Activated CD4-positive, alpha-beta T cell treated with anti-CD3 and anti-CD28 coated beads for 36 hours (primary cell): Measurements from ENCODE around the gene SLC29A3. TPM values are rescaled to one million over a fixed set of nuclear protein-coding genes. Genes with fewer than 3 reads are reported as not detected.

Source experiments
- ATAC-seq: fragments of 200-7000 bp; cut with Tn5 transposase; one replicate; pipeline ENCODE4 v1.10.0; 2021; ENCODE audit warnings: mild to moderate bottlenecking, moderate library complexity
- CTCF ChIA-PET: fragments of 350-600 bp; sonication (Branson Sonifier 250); formaldehyde crosslinking; loops from one replicate; lab custom pipeline; 2021; ENCODE audit warnings: antibody characterized with exemption; lab: Charles Lee
- POLR2A ChIA-PET: fragments of 350-600 bp; sonication (Branson Sonifier 250); formaldehyde crosslinking; loops from one replicate; lab custom pipeline; 2021; ENCODE audit warnings: antibody characterized with exemption, inconsistent platforms; lab: Charles Lee
- DNase-seq: peaks from one replicate; pipeline ENCODE4 v3.0.0-alpha.2; 2020
- H3K27ac Mint-ChIP-seq: one replicate; pipeline ENCODE4 v1.8.0; 2021; ENCODE audit warnings: mixed read lengths
- H3K27me3 Mint-ChIP-seq: one replicate; pipeline ENCODE4 v1.8.0; 2021; ENCODE audit warnings: mixed read lengths
- H3K36me3 Mint-ChIP-seq: one replicate; pipeline ENCODE4 v1.8.0; 2021; ENCODE audit warnings: low read depth, mixed read lengths
- H3K4me1 Mint-ChIP-seq: one replicate; pipeline ENCODE4 v1.8.0; 2021; ENCODE audit warnings: mixed read lengths
- H3K4me3 Mint-ChIP-seq: one replicate; pipeline ENCODE4 v1.8.0; 2021; ENCODE audit warnings: mild to moderate bottlenecking, moderate library complexity, mixed read lengths
- H3K9me3 Mint-ChIP-seq: one replicate; pipeline ENCODE4 v1.8.0; 2021; ENCODE audit warnings: low read depth, mixed read lengths
- intact Hi-C, 2 experiments: fragments of 100-400 bp; cut with DNase I in 1 of 2; cut with micrococcal nuclease in 1 of 2; formaldehyde crosslinking; loops; one replicate each; pipeline versions ENCODE4 v1.14.2 to v1.15.1; 2022 to 2024; cut with DNase I, micrococcal nuclease
- total RNA-seq, 2 experiments: library from RNA; stranded (reverse); gene quantifications; one replicate each; pipeline ENCODE4 v1.2.3, GENCODE V29; 2021

Gene SLC29A3
- total RNA-seq, 2 experiments from 2014 or later = 2.4 to 2.6 TPM

GRCh38 chr10:71388583-71389310 lies 69.7 kb downstream of the SLC29A3 start:
- no peak overlapping the region for H3K27ac Mint-ChIP-seq
- H3K4me3 Mint-ChIP-seq = no peak overlapping the region
- ATAC-seq (no peak), DNase-seq (no peak)
- peaks cover 9% of the 10 kb centered on the region for H3K27me3 Mint-ChIP-seq
- intact Hi-C loops = no loop called here
- no peaks in the 10 kb centered on the region for H3K9me3 Mint-ChIP-seq
- ChIA-PET POLR2A (no interaction called here), CTCF (interaction anchor here (0.6 to 0.8 kb wide), 2 partner anchors 10 to 304 kb away, joined by 3 read pairs; no protein-coding TSS in a partner anchor)
- no peaks in the 10 kb centered on the region for H3K4me1 Mint-ChIP-seq
- no peaks in the 10 kb centered on the region for H3K36me3 Mint-ChIP-seq

GRCh38 chr10:71389768-71390460 lies 70.9 kb downstream of the SLC29A3 start:
- Mint-ChIP-seq H3K4me1 (no peaks in the 10 kb centered on the region), H3K27ac (no peak overlapping the region), H3K27me3 (peaks cover 14% of the 10 kb centered on the region), H3K9me3 (no peaks in the 10 kb centered on the region), H3K4me3 (no peak overlapping the region), H3K36me3 (no peaks in the 10 kb centered on the region)
- DNase-seq (no peak), ATAC-seq (no peak)
- ChIA-PET POLR2A (no interaction called here), CTCF (interaction anchor here (0.5 kb wide), 1 partner anchor 949 kb away, joined by 4 read pairs; no protein-coding TSS in a partner anchor)
- intact Hi-C loops = no loop called here

- H3K27ac Mint-ChIP-seq = no peak overlapping the region
- no peak for ATAC-seq
- intact Hi-C loops = no loop called here
- POLR2A ChIA-PET = no interaction called here
- no peak for DNase-seq
- no peak overlapping the region for H3K4me3 Mint-ChIP-seq
- H3K27me3 Mint-ChIP-seq = peaks cover 18% of the 10 kb centered on the region
- CTCF ChIA-PET = interaction anchor here (0.5 to 2.0 kb wide), 3 partner anchors 10 to 949 kb away, joined by 3 to 6 read pairs (median 4); no protein-coding TSS in a partner anchor
- H3K9me3 Mint-ChIP-seq = no peaks in the 10 kb centered on the region
- H3K4me1 Mint-ChIP-seq = no peaks in the 10 kb centered on the region
- no peaks in the 10 kb centered on the region for H3K36me3 Mint-ChIP-seq
Measured at GRCh38 chr10:71390461-71390835, 71.4 kb downstream of the SLC29A3 start.

- ChIA-PET POLR2A (no interaction called here), CTCF (interaction anchor here (0.5 to 2.0 kb wide), 4 partner anchors 9 to 948 kb away, joined by 3 to 8 read pairs (median 5); no protein-coding TSS in a partner anchor)
- Mint-ChIP-seq H3K4me1 (no peaks in the 10 kb centered on the region), H3K27me3 (peaks cover 25% of the 10 kb centered on the region), H3K9me3 (no peaks in the 10 kb centered on the region), H3K4me3 (no peak overlapping the region), H3K27ac (no peak overlapping the region), H3K36me3 (no peaks in the 10 kb centered on the region)
- DNase-seq (no peak), ATAC-seq (no peak)
- intact Hi-C loops = no loop called here
Measured at GRCh38 chr10:71390921-71391690, 72.0 kb downstream of the SLC29A3 start.

- H3K27me3 Mint-ChIP-seq = peaks cover 25% of the 10 kb centered on the region
- no peaks in the 10 kb centered on the region for H3K9me3 Mint-ChIP-seq
- intact Hi-C loops = no loop called here
- no peak for DNase-seq
- ChIA-PET POLR2A (no interaction called here), CTCF (interaction anchor here (1.2 to 2.0 kb wide), 3 partner anchors 8 to 179 kb away, joined by 3 to 8 read pairs (median 6); no protein-coding TSS in a partner anchor)
- ATAC-seq = no peak
- H3K4me3 Mint-ChIP-seq = no peak overlapping the region
- no peaks in the 10 kb centered on the region for H3K36me3 Mint-ChIP-seq
- no peak overlapping the region for H3K27ac Mint-ChIP-seq
- H3K4me1 Mint-ChIP-seq = no peaks in the 10 kb centered on the region
Measured at GRCh38 chr10:71391701-71392100, 72.6 kb downstream of the SLC29A3 start.

GRCh38 chr10:71392292-71392691 lies 73.2 kb downstream of the SLC29A3 start:
- intact Hi-C loops = no loop called here
- no peaks in the 10 kb centered on the region for H3K9me3 Mint-ChIP-seq

GRCh38 chr10:71392791-71393781 lies 74.0 kb downstream of the SLC29A3 start:
- no peaks in the 10 kb centered on the region for H3K36me3 Mint-ChIP-seq
- POLR2A ChIA-PET = no interaction called here
- intact Hi-C loops = no loop called here
- no peak overlapping the region for H3K27ac Mint-ChIP-seq
- H3K27me3 Mint-ChIP-seq = peaks cover 29% of the 10 kb centered on the region
- H3K4me3 Mint-ChIP-seq = no peak overlapping the region
- no peak for DNase-seq
- no peak for ATAC-seq
- H3K4me1 Mint-ChIP-seq = peaks cover 7% of the 10 kb centered on the region
- H3K9me3 Mint-ChIP-seq = no peaks in the 10 kb centered on the region
- CTCF ChIA-PET = interaction anchor here (0.7 to 2.0 kb wide), 3 partner anchors 9 to 119 kb away, joined by 3 to 8 read pairs (median 4); no protein-coding TSS in a partner anchor

More at GRCh38 chr10:71392292-71392691, 73.2 kb downstream of the SLC29A3 start:
- no peak for ATAC-seq
- CTCF ChIA-PET = interaction anchor here (0.7 to 2.0 kb wide), 4 partner anchors 8 to 178 kb away, joined by 3 to 8 read pairs (median 5); no protein-coding TSS in a partner anchor
- DNase-seq = no peak
- Mint-ChIP-seq H3K27ac (no peak overlapping the region), H3K27me3 (peaks cover 25% of the 10 kb centered on the region), H3K36me3 (no peaks in the 10 kb centered on the region), H3K4me1 (no peaks in the 10 kb centered on the region), H3K4me3 (no peak overlapping the region)
- POLR2A ChIA-PET = no interaction called here

GRCh38 chr10:71393841-71394475 lies 74.9 kb downstream of the SLC29A3 start:
- no peak overlapping the region for H3K4me3 Mint-ChIP-seq
- ChIA-PET POLR2A (no interaction called here), CTCF (interaction anchor here (0.7 kb wide), 1 partner anchor 10 kb away, joined by 4 read pairs; no protein-coding TSS in a partner anchor)
- DNase-seq (no peak), ATAC-seq (no peak)
- H3K4me1 Mint-ChIP-seq = peaks cover 8% of the 10 kb centered on the region
- intact Hi-C loops = no loop called here
- no peaks in the 10 kb centered on the region for H3K36me3 Mint-ChIP-seq
- peaks cover 38% of the 10 kb centered on the region for H3K27me3 Mint-ChIP-seq
- no peak overlapping the region for H3K27ac Mint-ChIP-seq
- no peaks in the 10 kb centered on the region for H3K9me3 Mint-ChIP-seq

GRCh38 chr10:71394926-71395562 lies 76.0 kb downstream of the SLC29A3 start:
- ChIA-PET POLR2A (no interaction called here), CTCF (interaction anchor here (0.7 to 4.5 kb wide), 10 partner anchors 10 to 448 kb away, joined by 3 to 37 read pairs (median 4); no protein-coding TSS in a partner anchor)
- H3K9me3 Mint-ChIP-seq = no peaks in the 10 kb centered on the region
- H3K27me3 Mint-ChIP-seq = peaks cover 47% of the 10 kb centered on the region
- no peak overlapping the region for H3K4me3 Mint-ChIP-seq
- H3K4me1 Mint-ChIP-seq = peaks cover 8% of the 10 kb centered on the region
- ATAC-seq (no peak), DNase-seq (no peak)
- H3K27ac Mint-ChIP-seq = no peak overlapping the region
- intact Hi-C loops = loop anchor here in 1 of 2 experiments (5.0 kb wide), 3 partner anchors 177 to 417 kb away; no protein-coding TSS in a partner anchor
- no peaks in the 10 kb centered on the region for H3K36me3 Mint-ChIP-seq
